ENCODE results near the gene MYO18B. TPM values are rescaled to one million over a fixed set of nuclear protein-coding genes. Genes with fewer than 3 reads are reported as not detected.

MYO18B gene
- total RNA-seq, 1 donor: under 0.01 TPM

GRCh38 chr22:26033071-26033470, 291.1 kb downstream of the MYO18B start:
- no peak for DNase-seq (ENCODE audit: low read depth)
- H3K4me3 ChIP-seq (ENCODE audit: low read depth, low read length): no peak overlapping the region
- no peak for TF ChIP-seq CTCF (IDR thresholded peaks at IDR 0.05; ENCODE audit: insufficient read depth, low read depth, low read length)

GRCh38 chr22:26033586-26033985, 291.6 kb downstream of the MYO18B start:
- no peak for TF ChIP-seq CTCF (IDR thresholded peaks at IDR 0.05; ENCODE audit: insufficient read depth, low read depth, low read length)
- H3K4me3 ChIP-seq (ENCODE audit: low read depth, low read length): no peak overlapping the region
- no peak for DNase-seq (ENCODE audit: low read depth)

GRCh38 chr22:26035523-26035922, 293.5 kb downstream of the MYO18B start:
- no peak for DNase-seq (ENCODE audit: low read depth)
- TF ChIP-seq CTCF (IDR thresholded peaks at IDR 0.05; ENCODE audit: insufficient read depth, low read depth, low read length): no peak
- H3K4me3 ChIP-seq (ENCODE audit: low read depth, low read length): no peak overlapping the region

- DNase-seq (ENCODE audit: low read depth): no peak
- H3K4me3 ChIP-seq (ENCODE audit: low read depth, low read length): no peak overlapping the region
- no peak for TF ChIP-seq CTCF (IDR thresholded peaks at IDR 0.05; ENCODE audit: insufficient read depth, low read depth, low read length)
These were observed 296.4 kb downstream of the MYO18B start for GRCh38 chr22:26038365-26038764.

- no peak for DNase-seq (ENCODE audit: low read depth)
- no peak overlapping the region for H3K4me3 ChIP-seq (ENCODE audit: low read depth, low read length)
- TF ChIP-seq CTCF (IDR thresholded peaks at IDR 0.05; ENCODE audit: insufficient read depth, low read depth, low read length): no peak
These were observed 299.9 kb downstream of the MYO18B start for GRCh38 chr22:26041931-26042330.

GRCh38 chr22:26043031-26043430, 301.0 kb downstream of the MYO18B start:
- no peak overlapping the region for H3K4me3 ChIP-seq (ENCODE audit: low read depth, low read length)
- TF ChIP-seq CTCF (IDR thresholded peaks at IDR 0.05; ENCODE audit: insufficient read depth, low read depth, low read length): no peak
- DNase-seq (ENCODE audit: low read depth): no peak

GRCh38 chr22:26045051-26045450, 303.1 kb downstream of the MYO18B start:
- no peak overlapping the region for H3K4me3 ChIP-seq (ENCODE audit: low read depth, low read length)
- no peak for DNase-seq (ENCODE audit: low read depth)
- TF ChIP-seq CTCF (IDR thresholded peaks at IDR 0.05; ENCODE audit: insufficient read depth, low read depth, low read length): no peak
